Adrenal gland (tissue), 12 donors: ENCODE measurements around the gene MAP2K5. TPM values are rescaled to one million over a fixed set of nuclear protein-coding genes. Genes with fewer than 3 reads are reported as not detected.

Experiments
- DNase-seq, 7 donors: peaks; one replicate each; pipeline ENCODE4 v3.0.0-alpha.2; 2019 to 2020
- H3K27ac ChIP-seq, 5 donors: fragments of 200-600 bp; sonication (generic) in 4 of 5; 1 replicate in 3 of 5; 2 replicates in 2 of 5; pipeline versions ENCODE4 v1.5.1 to v1.8.0; 2016 to 2020; ENCODE audit warnings: mild to moderate bottlenecking in 1 of 5
- H3K27me3 ChIP-seq: fragments of 200-600 bp; 2 replicates; pipeline ENCODE4 v1.8.0; 2021
- H3K36me3 ChIP-seq, 2 donors: fragments of 200-600 bp; replicated peaks in 1 of 2; 1 replicate in 1 of 2; 2 replicates in 1 of 2; pipeline versions ENCODE4 v1.5.1 to v1.8.0; 2018 to 2022
- H3K4me1 ChIP-seq, 2 donors: fragments of 200-600 bp; replicated peaks in 1 of 2; 1 replicate in 1 of 2; 2 replicates in 1 of 2; pipeline versions ENCODE4 v1.5.1 to v1.8.0; 2018 to 2021
- H3K4me3 ChIP-seq, 4 donors: fragments of 200-600 bp; sonication (generic) in 3 of 4; one replicate each; pipeline ENCODE4 v1.5.1; 2016 to 2018
- H3K9me3 ChIP-seq, 3 donors: fragments of 200-600 bp; sonication (generic) in 1 of 3; replicated peaks in 1 of 3; 1 replicate in 2 of 3; 2 replicates in 1 of 3; pipeline versions ENCODE4 v1.5.1 to v1.8.0; 2016 to 2021
- POLR2A ChIP-seq, 2 donors: fragments of 450-650 bp; IDR thresholded peaks; one replicate each; pipeline ENCODE4 v1.6.1; 2017; ENCODE audit warnings: antibody characterized with exemption in 2 of 2, mild to moderate bottlenecking in 2 of 2, moderate library complexity in 1 of 2
- WGBS, 4 donors: extraction: QIAGEN DNeasy Blood & Tissue Kit in 2 of 4; methylation state at CpG; one replicate each; pipeline versions ENCODE4 v1.1.5 to v1.1.7; 2013 to 2017; 5-methylcytosine and 5-hydroxymethylcytosine counted together
- intact Hi-C, 2 donors: fragments of 100-400 bp; cut with DNase I; formaldehyde crosslinking; loops; one replicate each; pipeline versions ENCODE4 v1.14.1 to v1.15.0; 2022 to 2023
- polyA plus RNA-seq, 3 donors: library from polyadenylated mRNA; stranded (reverse); fragments of 200-250 nt in 2 of 3; fragments of 350-450 nt in 1 of 3; fragmentation: Illumina TruSeq in 1 of 3; extraction: RNeasy Lipid Tissue Mini Kit (QIAGEN cat#74804) in 1 of 3; gene quantifications; one replicate each; pipeline ENCODE4 v1.2.3, GENCODE V29; 2013 to 2014
- total RNA-seq, 9 donors: library from RNA; depleted of rRNA in 4 of 9; stranded (reverse); fragments of >200 nt in 4 of 9; fragments of 120-200 nt in 1 of 9; fragmentation: NEBNext Ultra II Directional in 1 of 9; extraction: Animal tissue kit (Norgen Biotek cat#: 25700) in 1 of 9; gene quantifications; one replicate each; pipeline versions ENCODE4 v1.1.0 to v1.2.4, GENCODE V29; 2013 to 2023
- TF ChIP-seq, protein P1 (sequence below), 6 experiments: fragments of 450-650 bp in 4 of 6; fragments of 200-600 bp in 2 of 6; sonication (generic) in 1 of 6; IDR thresholded peaks; 1 replicate in 5 of 6; 2 replicates in 1 of 6; pipeline versions ENCODE4 v1.5.1 to v1.8.0; 2016 to 2021; ENCODE audit warnings: antibody characterized with exemption in 6 of 6, mild to moderate bottlenecking in 2 of 6, moderate library complexity in 1 of 6
- donor health status: healthy with polysubstance abuse.
- donor health status: Bipolar disorder and iron deficiency.
- donor health status: DM: yes; HTN: yes; CAD: no.
- donor health status: DM: no; HTN: no; CAD: no.
- donor health status: DM: no; HTN: no; CAD: no.
- donor health status: DM: yes; HTN: yes; CAD: no.

The MAP2K5 gene
- total and polyA plus RNA-seq, 12 donors = 10.3 to 33.8 (median 17.0) TPM

DNA sequence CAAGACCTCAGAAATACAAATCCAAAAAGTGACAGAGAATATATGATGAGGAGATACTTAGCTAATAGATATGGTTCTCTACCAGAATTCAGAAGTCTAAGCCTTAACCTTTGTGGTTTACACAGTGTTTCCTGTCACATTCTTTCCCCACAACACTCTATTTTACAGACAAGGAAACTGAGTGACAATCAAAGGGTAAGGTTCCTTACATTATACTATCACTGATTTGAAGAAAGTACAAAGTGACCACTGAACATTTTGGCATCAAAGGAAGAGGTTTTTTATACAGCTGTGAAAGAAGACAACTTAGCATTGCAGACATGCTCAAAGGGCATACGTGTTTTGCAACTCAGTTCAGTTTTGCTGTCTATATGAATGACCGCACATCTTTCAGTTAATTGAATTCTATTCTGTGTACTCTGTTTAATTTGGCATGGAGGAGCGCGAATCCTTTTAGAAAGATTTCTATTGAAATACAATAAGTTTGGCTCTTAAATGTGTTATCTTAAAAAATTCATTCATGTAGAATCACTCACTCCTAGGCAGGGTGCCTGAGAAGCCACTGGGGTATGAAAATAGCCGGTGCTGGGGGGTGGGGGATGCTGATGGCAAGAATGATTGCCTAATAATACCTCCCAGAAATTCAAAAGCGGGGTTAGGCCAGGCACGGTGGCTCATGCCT lies 216.3 kb downstream of the MAP2K5 start:
- Histone ChIP-seq H3K4me1 (no peaks in the 10 kb centered on the region), H3K27me3 (no peaks in the 10 kb centered on the region), H3K36me3 (no peaks in the 10 kb centered on the region), H3K4me3 (no peak overlapping the region), H3K9me3 (no peaks in the 10 kb centered on the region), H3K27ac (no peak overlapping the region)
- intact Hi-C loops = no loop called here
- TF ChIP-seq POLR2A (IDR thresholded peaks at IDR 0.05) = no peak
- TF ChIP-seq, protein P1, sequence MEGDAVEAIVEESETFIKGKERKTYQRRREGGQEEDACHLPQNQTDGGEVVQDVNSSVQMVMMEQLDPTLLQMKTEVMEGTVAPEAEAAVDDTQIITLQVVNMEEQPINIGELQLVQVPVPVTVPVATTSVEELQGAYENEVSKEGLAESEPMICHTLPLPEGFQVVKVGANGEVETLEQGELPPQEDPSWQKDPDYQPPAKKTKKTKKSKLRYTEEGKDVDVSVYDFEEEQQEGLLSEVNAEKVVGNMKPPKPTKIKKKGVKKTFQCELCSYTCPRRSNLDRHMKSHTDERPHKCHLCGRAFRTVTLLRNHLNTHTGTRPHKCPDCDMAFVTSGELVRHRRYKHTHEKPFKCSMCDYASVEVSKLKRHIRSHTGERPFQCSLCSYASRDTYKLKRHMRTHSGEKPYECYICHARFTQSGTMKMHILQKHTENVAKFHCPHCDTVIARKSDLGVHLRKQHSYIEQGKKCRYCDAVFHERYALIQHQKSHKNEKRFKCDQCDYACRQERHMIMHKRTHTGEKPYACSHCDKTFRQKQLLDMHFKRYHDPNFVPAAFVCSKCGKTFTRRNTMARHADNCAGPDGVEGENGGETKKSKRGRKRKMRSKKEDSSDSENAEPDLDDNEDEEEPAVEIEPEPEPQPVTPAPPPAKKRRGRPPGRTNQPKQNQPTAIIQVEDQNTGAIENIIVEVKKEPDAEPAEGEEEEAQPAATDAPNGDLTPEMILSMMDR (IDR thresholded peaks at IDR 0.05) = no peak
- 82 to 93% (median 91%) methylated on average over 7 of the region's 7 CpGs for WGBS, 4 donors
- DNase-seq = no peak

DNA sequence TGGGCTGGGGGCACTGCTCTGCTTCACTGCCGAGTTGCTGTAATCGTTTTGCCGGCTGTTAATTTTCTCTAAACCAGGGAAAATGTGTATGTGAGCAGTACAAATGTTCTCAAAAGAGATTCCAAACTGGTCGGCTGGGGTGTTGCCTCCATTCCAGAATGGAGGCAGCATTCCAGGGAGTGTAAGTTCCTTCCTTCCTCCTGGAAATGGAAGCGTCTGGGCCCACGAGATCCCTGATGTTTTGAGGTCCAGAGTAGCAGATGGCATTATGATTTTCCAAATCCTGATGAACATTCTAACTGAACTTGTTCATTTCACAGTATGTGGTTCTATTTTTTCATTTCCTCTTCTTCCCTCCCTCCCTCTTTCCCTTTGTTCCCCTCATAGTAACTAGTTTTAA lies 218.4 kb downstream of the MAP2K5 start:
- Histone ChIP-seq H3K9me3 (no peaks in the 10 kb centered on the region), H3K4me1 (no peaks in the 10 kb centered on the region), H3K27ac (no peak overlapping the region), H3K36me3 (no peaks in the 10 kb centered on the region), H3K4me3 (no peak overlapping the region), H3K27me3 (no peaks in the 10 kb centered on the region)
- intact Hi-C loops = no loop called here
- 81 to 91% (median 87%) methylated on average over 6 of the region's 6 CpGs for WGBS, 4 donors
- TF ChIP-seq, protein P1 (IDR thresholded peaks at IDR 0.05) = no peak
- no peak for TF ChIP-seq POLR2A (IDR thresholded peaks at IDR 0.05)
- DNase-seq = no peak

DNA sequence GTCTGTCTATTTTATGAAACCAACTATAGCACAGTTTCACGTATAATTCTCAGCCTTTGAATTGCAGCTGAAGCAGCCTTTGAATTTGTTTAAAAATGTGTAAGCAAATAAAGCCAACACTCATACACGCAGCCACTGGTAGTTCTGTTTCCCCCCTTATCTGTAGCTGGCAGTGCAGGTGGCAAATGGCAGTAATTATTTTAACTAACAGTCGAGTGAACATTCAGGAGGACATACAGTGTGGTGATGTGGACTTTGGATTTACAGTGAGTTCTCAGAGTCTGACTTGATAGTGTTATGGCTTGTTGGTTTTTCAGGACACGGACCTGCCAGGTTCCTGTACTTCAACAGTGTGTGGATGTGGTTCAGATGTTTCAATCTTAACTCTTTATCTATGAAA lies 218.8 kb downstream of the MAP2K5 start:
- intact Hi-C loops = no loop called here
- H3K4me3 ChIP-seq = no peak overlapping the region
- no peak overlapping the region for H3K27ac ChIP-seq
- WGBS, 4 donors = 80 to 91% (median 85%) methylated on average over 4 of the region's 4 CpGs
- TF ChIP-seq, protein P1 (IDR thresholded peaks at IDR 0.05) = no peak
- TF ChIP-seq POLR2A (IDR thresholded peaks at IDR 0.05) = no peak
- no peaks in the 10 kb centered on the region for H3K27me3 ChIP-seq
- H3K9me3 ChIP-seq = no peaks in the 10 kb centered on the region
- DNase-seq = no peak
- no peaks in the 10 kb centered on the region for H3K4me1 ChIP-seq
- no peaks in the 10 kb centered on the region for H3K36me3 ChIP-seq

DNA sequence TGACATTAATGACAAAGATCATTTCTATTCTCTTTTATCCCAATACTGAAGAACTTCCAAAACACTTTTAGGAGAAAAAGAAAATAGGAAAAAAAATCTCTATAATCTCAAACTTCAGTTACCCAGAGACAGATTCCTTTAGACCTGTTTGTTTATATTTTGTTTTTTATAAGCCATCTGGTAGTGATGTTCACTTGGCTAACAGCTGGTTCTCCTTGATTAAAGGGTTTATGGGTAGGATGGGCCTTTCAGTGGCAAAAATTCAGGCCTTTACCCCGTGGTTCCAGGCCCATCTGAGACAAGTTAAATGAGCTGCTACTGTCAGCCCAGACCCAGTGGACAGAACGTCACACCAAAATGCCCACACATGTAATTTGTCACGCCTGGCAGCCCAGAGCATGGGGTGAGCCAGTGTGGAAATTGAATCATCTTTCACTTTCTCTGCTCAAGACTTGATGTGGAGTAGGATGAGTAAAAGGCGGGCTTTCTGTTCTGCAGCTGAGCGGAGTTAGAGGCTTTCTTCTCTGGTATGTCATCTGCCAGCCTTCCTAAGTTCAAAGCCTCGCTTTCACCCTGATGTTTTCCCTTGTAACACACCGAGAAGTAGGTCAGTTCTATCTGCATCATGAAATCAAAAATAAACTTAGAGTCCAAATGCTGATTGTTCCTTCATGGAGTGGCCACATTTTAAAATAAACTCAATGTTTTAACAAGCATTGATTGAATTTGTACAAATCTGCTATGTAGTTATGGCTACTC lies 220.3 kb downstream of the MAP2K5 start:
- intact Hi-C loops = no loop called here
- Histone ChIP-seq H3K4me3 (no peak overlapping the region), H3K36me3 (no peaks in the 10 kb centered on the region), H3K27ac (peak overlapping the region in 1 of 5 donors; percentile 42), H3K27me3 (no peaks in the 10 kb centered on the region), H3K4me1 (no peaks in the 10 kb centered on the region), H3K9me3 (no peaks in the 10 kb centered on the region)
- peak in 6 of 7 donors; percentile 20 to 56 (median 42) for DNase-seq
- 66 to 80% (median 74%) methylated on average over 7 of the region's 7 CpGs for WGBS, 4 donors
- TF ChIP-seq, protein P1 (IDR thresholded peaks at IDR 0.05) = no peak
- TF ChIP-seq POLR2A (IDR thresholded peaks at IDR 0.05) = no peak
